Kidney (tissue), 14 donors: ENCODE results near the gene GPR180. TPM values are rescaled to one million over a fixed set of nuclear protein-coding genes. Genes with fewer than 3 reads are reported as not detected.

Experiments
- DNase-seq, 5 donors: peaks; one replicate each; pipeline ENCODE4 v3.0.0-alpha.2; 2013 to 2020
- FAIRE-seq: peaks from 2 replicates; lab custom pipeline; 2012; peaks lifted over from hg19 to GRCh38; lab: Jason Lieb, UNC
- H3K27ac ChIP-seq, 2 donors: one replicate each; pipeline ENCODE4 v1.7.0; 2013; ENCODE audit warnings: low read depth in 2 of 2, low read length in 2 of 2, inconsistent platforms in 1 of 2
- H3K27me3 ChIP-seq: one replicate; pipeline ENCODE4 v1.7.1; 2013; ENCODE audit warnings: low read length, inconsistent platforms; ENCODE audit not compliant: control insufficient read depth, insufficient read depth
- H3K36me3 ChIP-seq, 3 donors: one replicate each; pipeline versions ENCODE4 v1.7.0 to v1.7.1; 2013; ENCODE audit warnings: low read length in 3 of 3, control low read depth in 1 of 3, inconsistent platforms in 1 of 3; ENCODE audit not compliant: insufficient read depth in 3 of 3, control insufficient read depth in 2 of 3
- H3K4me1 ChIP-seq, 3 donors: one replicate each; pipeline versions ENCODE4 v1.7.0 to v1.7.1; 2013; ENCODE audit warnings: low read length in 3 of 3, inconsistent platforms in 1 of 3, low read depth in 1 of 3; ENCODE audit not compliant: control insufficient read depth in 2 of 3, insufficient read depth in 2 of 3
- H3K4me3 ChIP-seq, 3 donors: one replicate each; pipeline versions ENCODE4 v1.7.0 to v1.8.1; 2013; ENCODE audit warnings: low read length in 3 of 3, control low read depth in 1 of 3, inconsistent platforms in 1 of 3
- H3K9ac ChIP-seq, 3 donors: one replicate each; pipeline versions ENCODE4 v1.7.0 to v1.7.1; 2013; ENCODE audit warnings: low read length in 3 of 3, control low read depth in 1 of 3, inconsistent platforms in 1 of 3
- H3K9me3 ChIP-seq, 3 donors: one replicate each; pipeline versions ENCODE4 v1.7.0 to v1.7.1; 2013; ENCODE audit warnings: low read length in 3 of 3, control low read depth in 1 of 3, inconsistent platforms in 1 of 3; ENCODE audit not compliant: control insufficient read depth in 2 of 3, insufficient read depth in 1 of 3
- CTCF ChIP-seq: IDR thresholded peaks from 3 replicates; pipeline ENCODE4 v1.5.1; 2012; ENCODE audit warnings: mild to moderate bottlenecking, moderate library complexity, borderline replicate concordance; ENCODE audit not compliant: insufficient read depth; ENCODE audit errors: extremely low read depth
- intact Hi-C: fragments of 100-400 bp; cut with DNase I; formaldehyde crosslinking; loops from one replicate; pipeline ENCODE4 v1.11.1; 2022
- polyA plus RNA-seq: library from polyadenylated mRNA; stranded (reverse); fragments of 350-450 nt; fragmentation: Illumina TruSeq; extraction: RNeasy Lipid Tissue Mini Kit (QIAGEN cat#74804); gene quantifications from one replicate; pipeline ENCODE4 v1.2.3, GENCODE V29; 2014; ENCODE audit warnings: low read depth, low replicate concordance; ENCODE audit not compliant: insufficient read depth
- total RNA-seq: library from RNA; stranded (reverse); fragmentation: NEBNext Ultra II Directional; extraction: Animal tissue kit (Norgen Biotek cat#: 25700); gene quantifications from one replicate; pipeline ENCODE4 v1.2.1, GENCODE V29; 2021
- donor health status: control.
- donor health status: control.
- donor health status: control.
- donor health status: control.
- donor health status: control.
- donor health status: DM: yes; HTN: yes; CAD: no.
- donor health status: Normal renal cell carcinoma (clear cell type).

Gene GPR180
- total and polyA plus RNA-seq, 2 donors from 2014 or later: 1.8 to 5.2 TPM

DNA sequence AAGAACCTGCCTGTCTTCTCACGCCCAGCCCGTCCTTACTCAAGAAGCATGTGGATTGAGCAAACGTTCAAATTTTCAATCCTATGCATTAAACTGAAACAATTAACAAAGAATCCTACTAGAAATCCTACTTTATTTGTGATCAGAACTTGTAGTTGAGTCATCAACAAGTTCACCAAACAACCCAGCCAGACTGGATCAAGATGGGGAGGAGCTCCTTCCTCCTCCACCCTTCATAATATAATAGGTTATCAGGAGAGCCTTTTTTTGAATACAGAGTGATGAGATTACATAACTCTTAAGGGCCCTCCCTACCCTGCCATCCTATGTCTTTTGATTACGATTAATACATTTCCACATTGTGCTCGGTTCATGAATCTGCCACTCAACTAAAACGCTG, 78.0 kb downstream of the GPR180 start:
- no peak for TF ChIP-seq CTCF
- H3K4me3 ChIP-seq: no peak overlapping the region
- intact Hi-C loops: no loop called here
- no peak overlapping the region for H3K9ac ChIP-seq
- DNase-seq: no peak
- H3K36me3 ChIP-seq: no peaks in the 10 kb centered on the region
- H3K27ac ChIP-seq: no peak overlapping the region
- H3K27me3 ChIP-seq: no peaks in the 10 kb centered on the region
- no peaks in the 10 kb centered on the region for H3K4me1 ChIP-seq
- no peak for FAIRE-seq
- H3K9me3 ChIP-seq: no peaks in the 10 kb centered on the region

DNA sequence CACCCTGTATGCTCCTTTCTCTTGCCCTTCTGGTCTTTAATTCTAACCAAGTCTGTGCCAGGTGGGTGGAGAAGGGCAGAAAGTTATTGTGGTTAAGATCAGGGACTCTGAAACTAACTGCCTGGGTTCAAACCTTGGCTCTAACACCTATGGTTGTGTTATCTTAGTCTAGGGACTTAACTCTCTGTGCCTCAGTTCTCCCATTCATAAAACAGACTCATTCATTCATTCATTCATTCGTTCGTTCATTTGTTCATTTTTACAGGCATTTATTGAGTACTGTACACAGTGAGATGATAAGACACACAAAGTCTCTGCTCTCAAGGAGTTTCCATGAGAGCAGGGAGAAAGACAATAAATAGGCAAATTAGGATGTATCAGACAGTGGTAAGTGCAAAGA, 80.6 kb downstream of the GPR180 start:
- FAIRE-seq (no peak), DNase-seq (no peak)
- Histone ChIP-seq H3K27ac (no peak overlapping the region), H3K9ac (no peak overlapping the region), H3K4me3 (no peak overlapping the region), H3K4me1 (no peaks in the 10 kb centered on the region), H3K27me3 (no peaks in the 10 kb centered on the region), H3K9me3 (no peaks in the 10 kb centered on the region), H3K36me3 (no peaks in the 10 kb centered on the region)
- intact Hi-C loops: no loop called here
- TF ChIP-seq CTCF: no peak

DNA sequence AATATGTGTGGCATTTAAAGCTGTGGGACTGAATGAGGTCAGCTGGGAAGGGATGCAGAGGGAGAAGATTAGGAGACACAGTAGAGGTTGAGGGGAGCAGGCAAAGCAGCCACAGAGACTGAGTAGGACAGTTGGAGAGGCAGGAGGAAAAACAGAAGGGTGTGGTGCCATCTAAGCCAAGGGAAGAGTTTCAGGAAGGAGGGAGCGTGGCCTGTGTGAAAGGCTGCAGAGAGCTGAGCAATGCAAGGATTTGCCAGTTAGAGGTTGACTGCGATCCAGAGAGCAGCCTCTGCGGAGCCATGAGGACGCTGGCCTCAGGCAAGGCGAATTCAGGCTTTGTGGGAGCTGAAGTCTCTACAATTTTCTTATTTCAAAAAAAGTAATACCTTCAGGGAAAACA, 81.8 kb downstream of the GPR180 start:
- Histone ChIP-seq H3K27ac (no peak overlapping the region), H3K4me3 (no peak overlapping the region), H3K36me3 (no peaks in the 10 kb centered on the region), H3K9me3 (no peaks in the 10 kb centered on the region), H3K9ac (no peak overlapping the region), H3K27me3 (no peaks in the 10 kb centered on the region), H3K4me1 (no peaks in the 10 kb centered on the region)
- no peak for TF ChIP-seq CTCF
- DNase-seq (no peak), FAIRE-seq (no peak)
- intact Hi-C loops: no loop called here

Other genes with a start within 250 kb of the GPR180 start
- 0.13 TPM for gene DCT, start 122.2 kb upstream of the GPR180 start, total RNA-seq
- gene DCT, start 122.2 kb upstream of the GPR180 start, polyA plus RNA-seq: 0.11 TPM
- 12.2 TPM for gene TGDS, start 5.7 kb upstream of the GPR180 start, total RNA-seq
- gene TGDS, start 5.7 kb upstream of the GPR180 start, polyA plus RNA-seq: 10.8 TPM
- not detected for gene SOX21, start 110.7 kb downstream of the GPR180 start, total RNA-seq
- gene SOX21, start 110.7 kb downstream of the GPR180 start, polyA plus RNA-seq: not detected